Esophagus muscularis mucosa (tissue), 4 donors: ENCODE data around the gene AKAP11. TPM values are rescaled to one million over a fixed set of nuclear protein-coding genes. Genes with fewer than 3 reads are reported as not detected.

Experiments
- DNase-seq: peaks from one replicate; pipeline ENCODE4 v3.0.0-alpha.2; 2017; ENCODE audit errors: extremely low spot score
- H3K27ac ChIP-seq, 4 donors: fragments of 200-600 bp; sonication (generic); replicated peaks in 1 of 4; 1 replicate in 3 of 4; 2 replicates in 1 of 4; pipeline ENCODE4 v1.5.1; 2016 to 2019; ENCODE audit warnings: mild to moderate bottlenecking in 1 of 4
- H3K27me3 ChIP-seq, 4 donors: fragments of 200-600 bp; sonication (generic); one replicate each; pipeline versions ENCODE4 v1.5.1 to v1.6.0; 2016 to 2019
- H3K36me3 ChIP-seq, 4 donors: fragments of 200-600 bp; sonication (generic); one replicate each; pipeline ENCODE4 v1.5.1; 2016 to 2019
- H3K4me1 ChIP-seq, 4 donors: fragments of 200-600 bp; sonication (generic); one replicate each; pipeline ENCODE4 v1.5.1; 2016 to 2019
- H3K4me3 ChIP-seq, 4 donors: fragments of 200-600 bp; sonication (generic); 1 replicate in 2 of 4; 2 replicates in 2 of 4; pipeline ENCODE4 v1.5.1; 2016 to 2019; ENCODE audit warnings: mild to moderate bottlenecking in 4 of 4, moderate library complexity in 1 of 4
- H3K9me3 ChIP-seq, 4 donors: fragments of 200-600 bp; sonication (generic); 1 replicate in 3 of 4; 2 replicates in 1 of 4; pipeline ENCODE4 v1.5.1; 2016 to 2019
- EP300 ChIP-seq: sonication (generic); formaldehyde crosslinking; IDR thresholded peaks from one replicate; pipeline ENCODE4 v1.6.1; 2017; ENCODE audit warnings: antibody characterized with exemption
- POLR2A ChIP-seq: fragments of 450-650 bp; IDR thresholded peaks from one replicate; pipeline ENCODE4 v1.6.1; 2017; ENCODE audit warnings: antibody characterized with exemption, moderate library complexity, mild to moderate bottlenecking, low read depth
- POLR2AphosphoS5 ChIP-seq, 2 donors: sonication (generic); formaldehyde crosslinking; IDR thresholded peaks; one replicate each; pipeline ENCODE4 v1.6.1; 2017; ENCODE audit warnings: antibody characterized with exemption in 2 of 2
- WGBS: methylation state at CpG from one replicate; pipeline ENCODE4 v1.1.5; 2018; 5-methylcytosine and 5-hydroxymethylcytosine counted together
- intact Hi-C: fragments of 100-400 bp; cut with DNase I; formaldehyde crosslinking; loops from one replicate; pipeline ENCODE4 v1.15.1; 2023
- total RNA-seq, 4 donors: library from RNA; depleted of rRNA; stranded (reverse); fragments of >200 nt; gene quantifications; one replicate each; pipeline versions ENCODE4 v1.1.0 to v1.2.1, GENCODE V29; 2016
- TF ChIP-seq, protein P1 (sequence below), 3 experiments: fragments of 200-600 bp in 2 of 3; fragments of 450-650 bp in 1 of 3; sonication (generic) in 2 of 3; IDR thresholded peaks; one replicate each; pipeline ENCODE4 v1.5.1; 2017 to 2019; ENCODE audit warnings: antibody characterized with exemption in 3 of 3, mild to moderate bottlenecking in 2 of 3, moderate library complexity in 1 of 3

AKAP11 gene
- total RNA-seq, 4 donors from 2014 or later = 36.1 to 43.4 (median 39.6) TPM

- Histone ChIP-seq H3K36me3 (no peaks in the 10 kb centered on the region), H3K27me3 (no peaks in the 10 kb centered on the region), H3K4me3 (no peak overlapping the region), H3K9me3 (no peaks in the 10 kb centered on the region), H3K27ac (no peak overlapping the region), H3K4me1 (peaks cover 0 to 9% (median 0%) of the 10 kb centered on the region in 4 donors)
- intact Hi-C loops = no loop called here
- peak; percentile 60 for DNase-seq
- WGBS = 89% methylated on average over 6 of the region's 6 CpGs
- TF ChIP-seq POLR2AphosphoS5 (IDR thresholded peaks at IDR 0.05) = no peak
- no peak for TF ChIP-seq POLR2A
These were observed 83.7 kb downstream of the AKAP11 start for GRCh38 chr13:42355491-42356183.

DNA sequence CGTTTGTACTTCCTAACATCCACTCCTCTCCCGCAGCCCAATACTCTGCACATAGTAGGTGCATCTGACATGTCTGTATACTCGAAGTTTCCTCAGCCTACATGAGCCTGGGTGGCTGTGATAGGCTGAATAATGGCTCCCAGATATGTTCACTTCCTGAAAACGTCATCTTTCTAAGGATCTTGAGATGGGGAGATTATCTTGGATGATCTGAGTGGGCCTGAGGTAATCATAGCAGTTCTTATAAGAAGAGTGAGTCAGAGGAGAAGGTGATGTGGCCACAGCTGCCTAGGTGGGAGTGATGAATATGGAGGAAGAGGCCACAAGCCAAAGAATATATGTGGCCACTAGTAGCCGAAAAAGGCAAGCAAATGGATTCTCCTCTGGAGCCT, 84.2 kb downstream of the AKAP11 start:
- 93% methylated on average over 5 of the region's 5 CpGs for WGBS
- TF ChIP-seq POLR2A = no peak
- TF ChIP-seq POLR2AphosphoS5 (IDR thresholded peaks at IDR 0.05) = no peak
- TF ChIP-seq, protein P1, sequence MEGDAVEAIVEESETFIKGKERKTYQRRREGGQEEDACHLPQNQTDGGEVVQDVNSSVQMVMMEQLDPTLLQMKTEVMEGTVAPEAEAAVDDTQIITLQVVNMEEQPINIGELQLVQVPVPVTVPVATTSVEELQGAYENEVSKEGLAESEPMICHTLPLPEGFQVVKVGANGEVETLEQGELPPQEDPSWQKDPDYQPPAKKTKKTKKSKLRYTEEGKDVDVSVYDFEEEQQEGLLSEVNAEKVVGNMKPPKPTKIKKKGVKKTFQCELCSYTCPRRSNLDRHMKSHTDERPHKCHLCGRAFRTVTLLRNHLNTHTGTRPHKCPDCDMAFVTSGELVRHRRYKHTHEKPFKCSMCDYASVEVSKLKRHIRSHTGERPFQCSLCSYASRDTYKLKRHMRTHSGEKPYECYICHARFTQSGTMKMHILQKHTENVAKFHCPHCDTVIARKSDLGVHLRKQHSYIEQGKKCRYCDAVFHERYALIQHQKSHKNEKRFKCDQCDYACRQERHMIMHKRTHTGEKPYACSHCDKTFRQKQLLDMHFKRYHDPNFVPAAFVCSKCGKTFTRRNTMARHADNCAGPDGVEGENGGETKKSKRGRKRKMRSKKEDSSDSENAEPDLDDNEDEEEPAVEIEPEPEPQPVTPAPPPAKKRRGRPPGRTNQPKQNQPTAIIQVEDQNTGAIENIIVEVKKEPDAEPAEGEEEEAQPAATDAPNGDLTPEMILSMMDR (IDR thresholded peaks at IDR 0.05) = no peak
- TF ChIP-seq EP300 = no peak
- H3K36me3 ChIP-seq = no peaks in the 10 kb centered on the region

DNA sequence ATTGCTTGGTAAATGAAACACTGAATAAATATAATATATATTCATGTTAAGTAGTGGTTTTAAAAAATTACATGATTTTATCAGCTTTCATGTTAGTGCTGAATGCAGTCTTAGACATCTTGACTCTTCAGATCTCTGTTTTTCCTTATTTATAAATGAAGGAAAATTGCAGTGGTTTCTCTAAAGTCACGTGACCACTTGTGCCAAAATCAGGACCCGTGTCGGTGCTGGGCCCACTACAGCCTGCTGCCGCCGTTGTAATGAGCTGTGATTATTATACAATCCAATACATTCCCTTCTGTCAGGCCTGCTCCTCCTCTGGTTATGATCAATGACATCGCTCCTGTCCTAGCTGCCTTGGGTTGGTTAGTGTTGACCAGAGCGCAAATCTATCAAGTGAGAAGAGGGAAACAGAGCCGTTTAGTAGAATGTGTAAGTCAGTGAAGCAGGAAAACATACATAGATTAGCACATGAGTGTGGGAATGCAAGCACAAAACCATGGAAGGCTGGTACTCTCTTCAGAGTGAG, 88.2 kb downstream of the AKAP11 start:
- no peak overlapping the region for H3K27ac ChIP-seq
- no peaks in the 10 kb centered on the region for H3K36me3 ChIP-seq
- H3K4me1 ChIP-seq = no peaks in the 10 kb centered on the region
- intact Hi-C loops = no loop called here
- H3K27me3 ChIP-seq = no peaks in the 10 kb centered on the region
- H3K9me3 ChIP-seq = no peaks in the 10 kb centered on the region
- H3K4me3 ChIP-seq = no peak overlapping the region
- no peak for TF ChIP-seq POLR2AphosphoS5 (IDR thresholded peaks at IDR 0.05)
- TF ChIP-seq EP300 = no peak
- no peak for TF ChIP-seq POLR2A
- TF ChIP-seq, protein P1 (IDR thresholded peaks at IDR 0.05) = no peak
- 87% methylated on average over 8 of the region's 8 CpGs for WGBS
- no peak for DNase-seq

More for the DNA sequence above, 84.2 kb downstream of the AKAP11 start:
- Histone ChIP-seq H3K4me3 (no peak overlapping the region), H3K27ac (no peak overlapping the region), H3K27me3 (no peaks in the 10 kb centered on the region), H3K9me3 (no peaks in the 10 kb centered on the region), H3K4me1 (peaks cover 0 to 9% (median 0%) of the 10 kb centered on the region in 4 donors)
- intact Hi-C loops = no loop called here
- DNase-seq = peak; percentile 45

GRCh38 chr13:42361701-42362100, 89.7 kb downstream of the AKAP11 start:
- no peaks in the 10 kb centered on the region for H3K36me3 ChIP-seq
- no peaks in the 10 kb centered on the region for H3K27me3 ChIP-seq
- no peak overlapping the region for H3K4me3 ChIP-seq
- no peaks in the 10 kb centered on the region for H3K9me3 ChIP-seq
- no peak for DNase-seq
- 48% methylated on average over 6 of the region's 6 CpGs for WGBS
- H3K27ac ChIP-seq = no peak overlapping the region
- intact Hi-C loops = no loop called here
- no peak for TF ChIP-seq POLR2A
- no peak for TF ChIP-seq POLR2AphosphoS5 (IDR thresholded peaks at IDR 0.05)
- TF ChIP-seq, protein P1 (IDR thresholded peaks at IDR 0.05) = no peak
- TF ChIP-seq EP300 = no peak
- no peaks in the 10 kb centered on the region for H3K4me1 ChIP-seq

DNA sequence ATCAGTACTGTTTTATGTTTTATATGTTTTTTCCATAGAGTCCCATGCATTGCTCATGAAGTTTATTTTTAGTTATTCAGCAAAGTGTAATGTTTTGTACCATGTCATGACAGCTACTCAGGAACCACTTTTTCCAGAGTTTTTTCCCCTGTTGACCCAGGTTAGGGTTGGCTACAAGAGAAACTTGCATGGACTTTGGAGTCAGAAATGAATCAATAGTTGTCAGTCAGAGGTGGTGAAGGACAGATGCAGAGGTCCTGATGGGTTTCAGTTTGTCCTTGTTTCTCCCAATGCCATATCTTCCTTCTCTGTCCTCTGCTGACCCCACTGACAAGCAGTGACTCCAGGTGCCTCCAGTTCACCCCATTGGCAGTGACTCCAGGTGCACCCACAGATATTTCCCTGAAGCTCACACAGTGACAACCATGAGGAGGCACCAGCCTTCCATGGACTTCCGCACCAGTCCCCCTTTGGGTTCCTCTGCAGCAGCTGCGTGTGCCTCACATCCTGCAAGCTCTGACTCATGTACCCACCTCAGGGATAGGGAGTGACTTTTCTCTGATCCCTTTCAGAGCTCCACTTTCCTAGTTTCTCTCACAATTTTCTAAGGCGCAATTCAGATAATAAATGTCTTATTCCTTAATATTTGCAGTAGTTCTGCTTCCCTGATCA, 92.1 kb downstream of the AKAP11 start:
- Histone ChIP-seq H3K4me1 (no peaks in the 10 kb centered on the region), H3K4me3 (no peak overlapping the region), H3K9me3 (no peaks in the 10 kb centered on the region), H3K36me3 (no peaks in the 10 kb centered on the region), H3K27ac (no peak overlapping the region), H3K27me3 (no peaks in the 10 kb centered on the region)
- 70% methylated on average over 3 of the region's 3 CpGs for WGBS
- no peak for TF ChIP-seq POLR2A
- TF ChIP-seq POLR2AphosphoS5 (IDR thresholded peaks at IDR 0.05) = no peak
- no peak for TF ChIP-seq EP300
- TF ChIP-seq, protein P1 (IDR thresholded peaks at IDR 0.05) = no peak
- DNase-seq = peak; percentile 50
- intact Hi-C loops = no loop called here
